Measurements from ENCODE around the gene NOX5. TPM values are rescaled to one million over a fixed set of nuclear protein-coding genes. Genes with fewer than 3 reads are reported as not detected.

Gene NOX5
- total and polyA plus RNA-seq, 2 of the 4 experiments (the other 2 are of a cell fraction): 0.07 TPM; not detected in 1

DNA sequence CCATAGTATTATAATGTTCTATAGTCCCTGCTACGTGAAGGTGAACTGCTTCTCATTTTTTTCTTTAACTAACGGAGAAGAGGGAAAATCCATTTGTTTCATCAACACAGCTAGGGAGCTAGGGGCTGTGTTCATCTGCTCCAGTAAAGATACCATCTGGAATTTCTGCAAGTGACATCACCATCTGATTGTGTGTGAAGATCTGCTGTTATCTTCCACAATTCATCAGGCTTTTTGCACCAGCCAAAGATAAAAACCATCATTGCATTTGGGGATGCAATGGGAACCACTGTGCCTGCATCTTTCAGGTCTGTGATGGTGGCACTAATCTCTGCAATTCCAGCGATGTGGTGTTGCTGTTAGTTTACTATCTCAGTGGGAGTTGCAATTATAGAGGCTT, 35.5 kb upstream of the NOX5 start:
- H3K27ac ChIP-seq (ENCODE audit: insufficient read depth, low read length): no peak overlapping the region
- no peak overlapping the region for H3K4me3 ChIP-seq (ENCODE audit: insufficient read depth, low read depth, low read length)
- H3K4me2 ChIP-seq (ENCODE audit: low read depth, low read length): no peak overlapping the region
- H3K27me3 ChIP-seq (ENCODE audit: control insufficient read depth, insufficient read depth, low read length): peaks cover 11% of the 10 kb centered on the region
- H3K36me3 ChIP-seq (ENCODE audit: control insufficient read depth, insufficient read depth, low read length): no peaks in the 10 kb centered on the region
- H3K9me1 ChIP-seq (ENCODE audit: insufficient read depth, low read length): no peaks in the 10 kb centered on the region
- H3K23ac ChIP-seq (ENCODE audit: low read depth, low read length): no peak overlapping the region
- no peak overlapping the region for H2AFZ ChIP-seq (replicated peaks; ENCODE audit: low read length, poor library complexity)
- H2BK120ac ChIP-seq (ENCODE audit: low read depth, low read length): no peak overlapping the region
- no peak overlapping the region for H3K56ac ChIP-seq (ENCODE audit: extremely low read depth, insufficient read depth, low read length)
- H2BK20ac ChIP-seq (ENCODE audit: low read depth, low read length): no peak overlapping the region
- H3K9me3 ChIP-seq (ENCODE audit: control insufficient read depth, insufficient read depth, low read length): 0 out of 2 replicates have a peak, but pooled peaks cover 2% of the 10 kb centered on the region
- no peak overlapping the region for H3K14ac ChIP-seq (replicated peaks; ENCODE audit: low read depth, low read length)
- no peak overlapping the region for H2BK5ac ChIP-seq (ENCODE audit: low read depth, low read length, poor library complexity, severe bottlenecking)
- no peaks in the 10 kb centered on the region for H3K4me1 ChIP-seq (ENCODE audit: control insufficient read depth, insufficient read depth, low read length)
- H4K91ac ChIP-seq (ENCODE audit: insufficient read depth, low read depth, low read length): no peak overlapping the region
- in situ Hi-C loops (cut with MboI; ENCODE audit: low sequenced_read_pairs) (no loop called here), intact Hi-C loops (cut with micrococcal nuclease) (no loop called here), dilution Hi-C loops (cut with HindIII; ENCODE audit: low sequenced_read_pairs, unreplicated experiment) (no loop called here)
- CTCF ChIA-PET: no interaction called here
- TF ChIP-seq, protein P1, sequence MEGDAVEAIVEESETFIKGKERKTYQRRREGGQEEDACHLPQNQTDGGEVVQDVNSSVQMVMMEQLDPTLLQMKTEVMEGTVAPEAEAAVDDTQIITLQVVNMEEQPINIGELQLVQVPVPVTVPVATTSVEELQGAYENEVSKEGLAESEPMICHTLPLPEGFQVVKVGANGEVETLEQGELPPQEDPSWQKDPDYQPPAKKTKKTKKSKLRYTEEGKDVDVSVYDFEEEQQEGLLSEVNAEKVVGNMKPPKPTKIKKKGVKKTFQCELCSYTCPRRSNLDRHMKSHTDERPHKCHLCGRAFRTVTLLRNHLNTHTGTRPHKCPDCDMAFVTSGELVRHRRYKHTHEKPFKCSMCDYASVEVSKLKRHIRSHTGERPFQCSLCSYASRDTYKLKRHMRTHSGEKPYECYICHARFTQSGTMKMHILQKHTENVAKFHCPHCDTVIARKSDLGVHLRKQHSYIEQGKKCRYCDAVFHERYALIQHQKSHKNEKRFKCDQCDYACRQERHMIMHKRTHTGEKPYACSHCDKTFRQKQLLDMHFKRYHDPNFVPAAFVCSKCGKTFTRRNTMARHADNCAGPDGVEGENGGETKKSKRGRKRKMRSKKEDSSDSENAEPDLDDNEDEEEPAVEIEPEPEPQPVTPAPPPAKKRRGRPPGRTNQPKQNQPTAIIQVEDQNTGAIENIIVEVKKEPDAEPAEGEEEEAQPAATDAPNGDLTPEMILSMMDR (conservative IDR thresholded peaks at IDR 0.05; ENCODE audit: low read depth, low read length): no peak
- TF ChIP-seq RCOR1 (IDR thresholded peaks at IDR 0.05; ENCODE audit: insufficient replicate concordance, low read length) (no peak), POLR2A (IDR thresholded peaks at IDR 0.05; ENCODE audit: low read depth, low read length) (no peak)
- WGBS, 2 experiments (ENCODE audit: extremely low coverage in 2 of 2, insufficient read length in 1 of 2): no CpG with 5 or more reads among the region's 3 CpGs
- no peaks in the 10 kb centered on the region for H3K79me1 ChIP-seq (ENCODE audit: low read depth in 1 of 2, low read length in 2 of 2)
- no peak overlapping the region for H3K4ac ChIP-seq (ENCODE audit: low read depth, low read length)
- no peak overlapping the region for H3K18ac ChIP-seq (ENCODE audit: low read depth, low read length)
- no peak for DNase-seq
- BruUV-seq (replicated peaks): no TSS peak
- no peak overlapping the region for H4K5ac ChIP-seq (ENCODE audit: low read depth, low read length)
- no peak overlapping the region for H2BK15ac ChIP-seq (ENCODE audit: low read depth, low read length)
- no peaks in the 10 kb centered on the region for H4K20me1 ChIP-seq (ENCODE audit: insufficient read depth, low read length)
- H4K8ac ChIP-seq (ENCODE audit: low read depth in 2 of 2, low read length in 2 of 2): no peak overlapping the region
- no peak for ATAC-seq (ENCODE audit: low read depth)
- no peak overlapping the region for H3K9ac ChIP-seq (ENCODE audit: low read depth, low read length)
- no peak overlapping the region for H2AK5ac ChIP-seq (ENCODE audit: low read depth, low read length)
- H2AK9ac ChIP-seq (replicated peaks; ENCODE audit: low read depth, low read length, poor library complexity): no peak overlapping the region
- POLR2A ChIA-PET (ENCODE audit: unreplicated experiment): no interaction called here
